OCI-M2 (cell line): ENCODE measurements around the gene NPC1.

ENCODE experiments used
- DNase-seq: peaks from one replicate; lab custom pipeline; 2025; ENCODE audit not compliant: unreplicated experiment; lab: John Stamatoyannopoulos, UW

Gene NPC1

DNA sequence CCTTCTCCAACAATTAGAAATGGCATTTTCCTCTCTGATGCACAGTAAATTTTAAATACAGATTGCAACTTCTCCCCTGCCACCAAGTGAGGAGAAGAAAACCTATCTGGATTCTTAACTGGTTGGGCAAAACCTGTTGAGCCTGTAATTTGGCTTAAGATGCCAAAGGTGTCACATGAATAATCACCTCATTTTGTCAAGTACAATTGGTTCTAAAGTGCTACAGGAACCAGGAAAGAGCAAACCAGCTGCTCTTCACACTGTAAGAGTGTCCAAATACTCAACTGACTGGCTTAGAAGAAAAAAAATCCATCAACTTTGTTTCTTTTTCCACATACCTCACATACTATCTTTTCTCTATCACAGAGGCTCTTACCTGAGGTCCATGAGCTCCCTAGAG, 35.4 kb downstream of the NPC1 start:
- no peak for DNase-seq

DNA sequence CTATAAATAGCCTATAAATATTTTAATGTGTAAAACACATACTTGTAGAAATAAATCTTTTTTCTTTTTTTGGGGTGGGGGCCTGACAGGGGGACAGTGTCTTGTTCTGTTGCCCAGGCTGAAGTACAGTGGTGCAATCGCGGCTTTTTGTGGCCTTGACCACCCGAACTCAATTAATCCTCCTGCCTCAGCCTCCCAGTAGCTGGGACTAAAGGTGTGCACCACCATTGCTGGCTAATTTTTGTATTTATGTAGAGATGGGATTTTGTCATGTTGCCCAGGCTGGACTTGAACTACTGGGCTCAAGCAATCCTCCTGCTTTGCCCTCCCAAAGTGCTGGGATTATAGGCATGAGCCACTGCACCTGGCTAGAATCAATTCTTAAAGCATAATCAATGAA, 37.6 kb downstream of the NPC1 start:
- DNase-seq: no peak

DNA sequence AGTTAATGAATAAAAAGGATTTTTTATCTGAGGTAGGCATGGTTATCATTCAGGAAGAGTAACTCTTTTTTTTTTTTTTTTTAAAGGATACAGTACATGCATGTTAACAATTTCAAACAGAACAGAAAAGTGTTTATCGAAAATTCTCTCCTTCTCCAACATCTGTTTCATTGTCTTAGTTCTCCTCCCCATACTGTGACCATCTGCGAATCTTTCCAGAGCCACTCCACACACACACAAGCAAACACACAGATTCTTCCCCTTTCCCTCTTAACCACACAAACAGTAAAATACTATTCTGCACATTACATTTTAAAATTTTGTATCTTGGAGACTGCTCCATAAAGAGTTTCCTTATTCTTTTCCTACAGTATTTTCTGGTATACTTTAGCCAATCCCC, 38.0 kb downstream of the NPC1 start:
- no peak for DNase-seq

- DNase-seq: no peak
Observed at GRCh38 chr18:23547846-23548245, 38.5 kb downstream of the NPC1 start.

GRCh38 chr18:23547306-23547705, 39.0 kb downstream of the NPC1 start:
- no peak for DNase-seq

GRCh38 chr18:23545247-23545789, 41.0 kb downstream of the NPC1 start:
- DNase-seq: no peak

- no peak for DNase-seq
Observed at GRCh38 chr18:23542461-23542860, 43.8 kb downstream of the NPC1 start.

DNA sequence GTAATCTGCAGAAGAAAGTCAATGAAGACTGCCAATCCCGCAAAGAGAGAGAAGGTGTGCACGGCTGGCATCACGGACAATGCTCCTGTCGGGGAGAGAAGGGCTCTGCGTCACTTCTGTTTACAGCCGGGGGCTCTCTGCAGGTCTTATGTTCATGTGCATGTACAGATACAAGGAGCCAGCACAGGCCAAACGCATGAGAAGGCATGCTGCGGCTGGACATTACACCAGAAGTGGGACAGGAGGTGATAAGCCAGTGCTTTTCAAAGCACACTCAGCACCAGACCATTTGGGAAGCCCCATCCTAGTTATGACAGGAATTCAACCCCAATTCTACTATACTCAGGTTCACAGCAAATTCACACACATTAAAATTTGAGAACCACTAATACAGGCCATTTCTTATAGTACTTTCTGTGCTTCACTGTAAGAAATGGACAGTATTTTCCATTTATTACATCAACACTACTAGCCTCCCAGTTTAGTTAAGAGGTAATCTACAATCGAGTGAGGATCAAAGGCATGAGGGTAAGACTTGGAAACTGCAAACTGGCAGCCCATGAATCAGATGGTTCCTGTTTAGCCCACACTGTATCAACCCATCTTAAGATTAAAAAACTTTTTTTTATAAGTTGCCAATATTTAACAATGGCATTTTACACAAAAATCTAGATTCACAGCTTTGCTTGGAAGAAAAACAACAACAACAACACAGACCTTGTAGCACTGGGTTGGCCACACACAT, 44.8 kb downstream of the NPC1 start:
- DNase-seq: no peak

- peak; percentile 42 for DNase-seq
Observed at GRCh38 chr18:23540867-23541266, 45.4 kb downstream of the NPC1 start.

GRCh38 chr18:23539911-23540525, 46.3 kb downstream of the NPC1 start:
- DNase-seq: no peak

DNA sequence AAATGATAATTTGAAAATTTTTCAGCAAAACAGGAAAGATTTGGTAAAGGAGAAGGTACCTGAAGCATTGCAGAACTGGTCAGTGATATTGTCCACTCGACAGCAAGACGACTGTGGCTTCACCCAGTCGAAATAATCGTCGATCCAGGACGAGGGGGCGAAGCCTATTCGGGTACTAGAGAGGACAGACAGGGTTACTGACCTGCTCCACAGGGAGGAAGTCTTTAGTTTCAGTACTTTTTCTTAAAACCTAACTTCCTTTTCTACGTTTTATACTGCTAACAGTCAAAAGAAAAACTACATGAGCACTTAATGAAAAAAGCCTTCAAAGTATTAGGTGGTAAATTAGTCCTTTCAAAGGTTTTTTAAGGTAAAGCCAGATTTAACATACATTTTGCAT, 47.0 kb downstream of the NPC1 start:
- no peak for DNase-seq

- no peak for DNase-seq
Observed at GRCh38 chr18:23538870-23539269, 47.4 kb downstream of the NPC1 start.

GRCh38 chr18:23538001-23538400, 48.3 kb downstream of the NPC1 start:
- DNase-seq: no peak

DNA sequence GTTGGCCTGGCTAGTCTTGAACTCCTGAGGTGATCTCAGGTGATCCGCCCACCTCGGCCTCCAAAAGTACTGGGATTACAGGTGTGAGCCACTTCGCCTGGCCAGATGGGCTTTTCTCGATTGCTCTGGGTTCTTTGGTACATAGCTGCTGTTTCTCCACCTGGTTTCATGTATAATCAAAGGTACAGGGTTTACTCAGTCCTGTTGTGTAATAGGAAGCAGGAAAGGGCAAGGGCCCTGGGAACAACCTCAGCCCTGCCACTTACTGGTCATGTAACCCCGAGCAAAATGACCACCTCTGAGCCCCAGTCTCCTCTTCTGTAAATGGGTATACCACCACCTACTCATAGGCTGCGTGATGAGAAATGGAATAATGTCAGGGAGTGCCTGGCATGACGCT, 49.0 kb downstream of the NPC1 start:
- DNase-seq: no peak

DNA sequence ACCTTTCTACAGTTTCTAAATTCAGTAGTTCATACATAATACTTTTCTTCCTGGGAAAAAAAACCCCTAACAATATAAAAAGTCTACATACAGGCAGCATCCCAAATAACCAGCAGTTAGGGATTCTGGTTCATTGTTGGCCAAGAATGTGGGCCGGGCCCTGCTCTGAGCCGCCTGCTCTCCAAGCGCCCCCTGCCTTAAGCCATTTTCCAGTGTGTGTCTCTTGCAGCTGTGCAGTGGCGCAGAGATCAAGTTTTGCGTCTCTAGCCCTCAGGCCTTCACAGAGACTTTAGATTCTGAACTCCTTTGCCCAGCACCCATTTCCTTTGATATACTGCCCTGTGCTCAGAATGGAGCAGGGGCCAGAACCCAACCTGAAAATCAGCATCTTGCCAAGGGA, 50.1 kb downstream of the NPC1 start:
- DNase-seq: no peak

- no peak for DNase-seq
Observed at GRCh38 chr18:23534276-23534675, 52.0 kb downstream of the NPC1 start.

DNA sequence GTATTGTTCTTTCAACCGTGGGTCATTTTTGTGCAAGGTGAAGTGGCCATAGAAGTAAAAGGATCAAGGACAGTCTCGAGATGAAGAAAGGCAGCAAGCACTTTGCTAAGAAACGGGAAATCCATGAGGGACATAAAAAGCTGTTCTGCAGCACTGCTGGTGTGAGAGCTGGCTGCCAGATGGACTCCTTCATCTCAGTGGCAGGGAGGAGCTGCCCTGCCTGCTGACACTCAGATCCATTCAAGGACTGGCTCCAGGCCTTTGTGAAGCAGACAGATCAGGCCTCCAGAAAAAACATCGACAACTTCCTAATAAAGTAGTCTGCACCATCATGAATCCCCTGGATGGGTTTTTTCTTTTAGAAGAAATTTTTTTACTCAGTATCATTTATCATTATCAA, 53.5 kb downstream of the NPC1 start:
- no peak for DNase-seq

DNA sequence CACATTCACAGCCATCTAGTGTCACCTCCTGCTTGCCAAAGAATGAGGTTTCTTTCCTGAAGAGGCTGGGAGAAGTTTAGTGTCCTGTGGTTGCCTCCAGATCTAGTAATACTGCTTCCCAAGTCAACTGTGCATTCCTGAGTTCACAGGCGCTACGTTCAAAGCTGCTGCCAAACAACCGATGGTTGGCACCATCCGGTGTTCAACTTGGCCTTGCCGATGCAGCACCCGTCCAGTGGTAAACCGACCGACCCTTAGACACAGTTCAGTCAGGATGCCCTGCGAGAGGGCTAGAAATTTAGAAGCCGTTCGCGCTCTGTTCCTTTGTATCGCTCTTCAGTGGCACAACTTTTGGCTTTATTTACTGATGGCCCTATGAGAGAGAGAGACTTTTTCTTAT, 54.4 kb downstream of the NPC1 start:
- DNase-seq: no peak

DNA sequence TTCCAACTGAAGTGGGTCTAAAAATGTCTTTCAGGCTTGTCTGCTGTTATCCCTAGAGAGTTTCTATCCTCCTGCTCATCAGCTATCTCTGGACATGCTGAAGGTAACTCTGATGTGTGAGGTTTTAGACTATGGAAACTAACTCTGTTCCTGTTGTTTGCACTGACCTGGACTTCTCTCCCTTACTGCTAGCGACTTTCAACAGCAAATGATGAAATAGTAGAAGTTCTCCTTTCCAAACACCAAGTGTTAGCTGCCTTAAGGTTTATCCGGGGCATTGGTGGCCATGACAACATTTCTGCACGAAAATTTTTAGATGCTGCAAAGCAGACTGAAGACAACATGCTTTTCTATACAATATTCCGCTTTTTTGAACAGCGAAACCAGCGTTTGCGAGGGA, 56.1 kb downstream of the NPC1 start:
- DNase-seq: no peak

DNA sequence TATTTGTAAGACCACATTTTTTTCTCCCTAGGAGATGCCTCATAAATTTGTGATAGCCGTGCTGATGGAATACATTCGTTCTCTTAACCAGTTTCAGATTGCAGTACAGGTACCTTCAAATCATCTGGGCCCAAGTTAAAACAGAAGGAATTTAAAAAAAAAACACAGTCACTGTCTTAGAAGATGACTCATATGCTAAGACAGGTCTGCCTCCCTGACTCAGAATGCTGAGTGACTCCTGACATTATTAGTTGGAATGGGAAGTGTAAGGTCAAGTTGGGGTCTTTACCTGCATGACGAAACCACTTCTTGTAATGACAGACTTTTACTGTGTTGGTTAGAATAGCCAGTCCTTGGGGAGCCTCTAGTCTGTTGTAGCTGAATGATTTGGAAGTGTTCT, 56.7 kb downstream of the NPC1 start:
- DNase-seq: no peak

DNA sequence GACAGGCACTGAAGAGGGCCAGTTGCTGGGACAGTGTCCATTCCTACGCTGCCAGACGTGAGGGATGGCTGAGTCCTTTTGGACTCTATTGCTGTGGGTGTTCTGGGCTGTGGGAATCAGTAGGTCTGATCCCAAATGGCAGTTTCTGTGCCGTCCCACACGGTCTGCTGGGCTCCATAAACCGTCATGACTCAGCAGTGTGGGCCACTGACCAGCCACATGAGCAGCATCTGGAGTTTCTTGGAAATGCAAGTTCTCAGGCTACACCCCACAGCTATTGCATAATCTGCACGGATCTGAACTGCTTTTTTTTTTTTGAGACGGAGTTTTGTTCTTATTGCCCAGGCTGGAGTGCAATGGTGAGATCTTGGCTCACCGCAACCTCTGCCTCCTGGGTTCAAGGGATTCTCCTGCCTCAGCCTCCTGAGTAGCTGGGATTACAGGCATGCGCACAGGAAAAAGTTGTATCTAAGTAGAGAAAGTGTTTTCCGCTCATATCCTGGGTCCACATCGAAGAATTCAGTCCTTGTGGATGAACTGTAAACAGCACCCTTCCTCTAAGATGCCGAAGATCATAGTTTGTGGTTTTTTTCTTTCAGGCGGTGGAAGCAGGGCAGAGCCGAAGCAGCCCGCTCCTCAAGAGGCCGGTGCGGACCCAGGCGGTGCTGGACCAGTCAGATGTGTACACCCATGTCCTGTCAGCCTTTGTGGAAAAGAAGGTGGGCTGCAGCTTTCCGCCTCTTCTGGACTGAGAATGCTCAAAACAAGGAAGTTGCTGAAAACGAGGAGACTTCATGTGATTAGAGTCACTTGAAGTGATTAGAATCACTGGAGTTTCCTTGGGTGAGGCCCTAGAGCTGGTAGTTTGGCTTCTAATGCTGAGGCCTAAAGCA, 57.5 kb downstream of the NPC1 start:
- no peak for DNase-seq
